GM12874 (cell line): ENCODE results near the gene NLRC3.

Experiments
- CTCF ChIP-seq: IDR thresholded peaks from 2 replicates; pipeline ENCODE4 v1.5.1; 2011; ENCODE audit warnings: low read depth, mild to moderate bottlenecking, control low read depth, low read length, moderate library complexity; ENCODE audit not compliant: insufficient read depth

NLRC3 gene

GRCh38 chr16:3496386-3496785, 80.8 kb downstream of the NLRC3 start:
- TF ChIP-seq CTCF, result no peak

GRCh38 chr16:3495176-3495575, 82.0 kb downstream of the NLRC3 start, which contains the start of gene C16orf90:
TSS of gene C16orf90 (minus strand) at chr16:3495489. CDS start at chr16:3495421, 68 bp downstream.
- no peak for TF ChIP-seq CTCF

GRCh38 chr16:3494386-3494973, 82.7 kb downstream of the NLRC3 start:
- no peak for TF ChIP-seq CTCF

- TF ChIP-seq CTCF, result no peak
Observed at GRCh38 chr16:3492356-3492755, 84.8 kb downstream of the NLRC3 start.

GRCh38 chr16:3490911-3491629, 86.1 kb downstream of the NLRC3 start:
- 0 out of 2 replicates have a peak, but pooled peaks have one; percentile 8 for TF ChIP-seq CTCF
